NAMALWA (cell line): Measurements from ENCODE around the gene NEO1.
"Not testable (repeated sequence)": the region's sequence is repeated elsewhere in the genome, so short reads cannot be mapped to it uniquely, and the experiment has no call there.

Source experiments
- DNase-seq: peaks from one replicate; pipeline ENCODE4 v3.0.0-alpha.2; 2015; ENCODE audit warnings: low spot score

NEO1 gene

GRCh38 chr15:73142802-73143762 lies 90.8 kb downstream of the NEO1 start:
- no peak for DNase-seq

GRCh38 chr15:73143763-73144155 lies 91.5 kb downstream of the NEO1 start:
- DNase-seq, result no peak

- no peak for DNase-seq
These were observed 94.2 kb downstream of the NEO1 start for GRCh38 chr15:73146419-73146818.

- DNase-seq, result no peak
These were observed 98.6 kb downstream of the NEO1 start for GRCh38 chr15:73150831-73151230.

GRCh38 chr15:73153024-73153423 lies 100.8 kb downstream of the NEO1 start:
- DNase-seq, result no peak

GRCh38 chr15:73153447-73153846 lies 101.2 kb downstream of the NEO1 start:
- no peak for DNase-seq

- DNase-seq, result peak; percentile 3
These were observed 104.3 kb downstream of the NEO1 start for GRCh38 chr15:73156431-73157191.

GRCh38 chr15:73161546-73161945 lies 109.3 kb downstream of the NEO1 start:
- DNase-seq, result no peak

GRCh38 chr15:73165435-73165834 lies 113.2 kb downstream of the NEO1 start:
- no peak for DNase-seq

GRCh38 chr15:73165844-73166243 lies 113.6 kb downstream of the NEO1 start:
- DNase-seq, result no peak

GRCh38 chr15:73166711-73167110 lies 114.4 kb downstream of the NEO1 start:
- DNase-seq, result not testable (repeated sequence)

- DNase-seq, result no peak
These were observed 116.2 kb downstream of the NEO1 start for GRCh38 chr15:73168487-73168886.

- no peak for DNase-seq
These were observed 119.4 kb downstream of the NEO1 start for GRCh38 chr15:73171711-73172110.

GRCh38 chr15:73172508-73172907 lies 120.2 kb downstream of the NEO1 start:
- no peak for DNase-seq

- DNase-seq, result no peak
These were observed 121.9 kb downstream of the NEO1 start for GRCh38 chr15:73174171-73174570.

GRCh38 chr15:73175382-73175781 lies 123.1 kb downstream of the NEO1 start:
- no peak for DNase-seq

- no peak for DNase-seq
These were observed 124.3 kb downstream of the NEO1 start for GRCh38 chr15:73176598-73176997.

- no peak for DNase-seq
These were observed 130.8 kb downstream of the NEO1 start for GRCh38 chr15:73183071-73183470.

- DNase-seq, result no peak
These were observed 137.9 kb downstream of the NEO1 start for GRCh38 chr15:73190189-73190601.

- no peak for DNase-seq
These were observed 142.9 kb downstream of the NEO1 start for GRCh38 chr15:73195166-73195565.

- DNase-seq, result no peak
These were observed 143.8 kb downstream of the NEO1 start for GRCh38 chr15:73196113-73196512.

GRCh38 chr15:73200339-73200738 lies 148.1 kb downstream of the NEO1 start:
- DNase-seq, result no peak

GRCh38 chr15:73210630-73211029 lies 158.4 kb downstream of the NEO1 start:
- DNase-seq, result no peak
